Measurements from ENCODE around the gene PPARA. TPM values are rescaled to one million over a fixed set of nuclear protein-coding genes. Genes with fewer than 3 reads are reported as not detected.

The PPARA gene
- total and polyA plus RNA-seq, 2 donors (not counting 1 experiment from before 2014, with no cell fraction given), result 4.1 to 29.8 TPM

DNA sequence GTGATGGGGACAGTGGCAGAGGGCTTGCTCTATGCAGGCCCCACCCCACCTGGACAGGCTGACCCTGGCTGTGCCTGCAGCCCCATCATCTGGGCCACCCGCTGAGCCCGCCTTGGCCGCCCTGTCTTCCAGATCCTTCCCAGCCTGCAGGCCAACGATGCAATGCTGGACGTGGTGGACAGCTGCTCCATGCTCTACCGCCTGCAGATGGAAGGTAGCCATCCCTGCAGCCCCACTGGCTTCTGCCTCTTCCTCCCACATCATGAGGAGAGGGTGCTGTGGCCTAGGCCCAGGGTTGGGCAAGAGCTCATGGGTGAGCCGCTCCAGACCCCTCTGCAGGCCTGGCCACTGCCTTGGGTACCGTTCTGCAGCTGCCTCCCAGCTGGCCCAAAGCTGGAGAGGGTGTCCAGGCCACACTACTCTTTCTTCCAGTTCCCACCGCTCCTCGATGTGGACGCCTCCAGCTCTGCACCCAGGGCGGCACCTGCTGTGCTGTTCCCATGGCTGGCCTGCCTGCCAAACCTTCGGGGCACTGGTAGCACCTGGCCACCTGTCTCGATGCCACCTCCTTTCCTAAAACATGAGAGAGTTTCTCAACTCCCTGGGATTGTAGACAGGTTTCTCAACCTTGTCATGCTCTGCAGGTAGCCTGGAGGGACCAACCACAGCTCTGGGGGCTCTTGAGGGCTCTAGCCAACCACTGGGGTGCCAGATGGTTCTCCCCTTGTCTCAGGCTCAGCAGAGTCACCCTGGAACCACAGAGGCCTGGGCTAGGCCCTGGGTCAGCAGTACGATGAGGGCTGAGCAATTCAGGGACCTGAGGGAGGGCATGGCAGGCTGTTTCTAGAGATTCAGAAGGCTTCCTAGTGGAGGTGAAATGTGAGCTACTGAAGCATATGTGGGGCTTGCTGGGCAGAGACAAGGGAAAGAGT, 136.9 kb downstream of the PPARA start:
- H3K27me3 Mint-ChIP-seq, result no peaks in the 10 kb centered on the region
- no peaks in the 10 kb centered on the region for H4K20me1 ChIP-seq (ENCODE audit: control insufficient read depth, insufficient read depth, low read length, poor library complexity, severe bottlenecking)
- H3K79me2 ChIP-seq (ENCODE audit: control insufficient read depth, insufficient read depth, low read length), result no peaks in the 10 kb centered on the region
- ChIA-PET POLR2A (interaction anchor here (1.2 kb wide), 1 partner anchor 9 kb away, joined by 4 read pairs; the partner anchor contains the start of gene GTSE1), CTCF (interaction anchor here (1.7 kb wide), 1 partner anchor 281 kb away, joined by 5 read pairs; no protein-coding TSS in a partner anchor)
- peak overlapping the region; percentile 81 for H3K4me3 Mint-ChIP-seq
- H2AFZ ChIP-seq (ENCODE audit: insufficient read depth, low read depth, low read length, poor library complexity, severe bottlenecking), result peak overlapping the region; percentile 58
- H3K27ac Mint-ChIP-seq, result peak overlapping the region; percentile 88
- H3K4me2 ChIP-seq (replicated peaks; ENCODE audit: low read depth, low read length, poor library complexity, severe bottlenecking), result peak overlapping the region; percentile 75
- H3K27me3 ChIP-seq (replicated peaks in 1 of 4; ENCODE audit: control extremely low read depth in 1 of 4, control insufficient read depth in 3 of 4, insufficient read depth in 4 of 4, low read length in 3 of 4), result no peaks in the 10 kb centered on the region
- ATAC-seq (ENCODE audit: low read depth) (no peak), DNase-seq (no peak)
- peaks cover 26 to 41% of the 10 kb centered on the region in 2 donors for H3K4me1 ChIP-seq (ENCODE audit: control insufficient read depth in 2 of 2, insufficient read depth in 2 of 2, low read length in 2 of 2)
- H3K9ac ChIP-seq (ENCODE audit: low read length), result peak overlapping the region; percentile 58
- TF ChIP-seq, protein P1, sequence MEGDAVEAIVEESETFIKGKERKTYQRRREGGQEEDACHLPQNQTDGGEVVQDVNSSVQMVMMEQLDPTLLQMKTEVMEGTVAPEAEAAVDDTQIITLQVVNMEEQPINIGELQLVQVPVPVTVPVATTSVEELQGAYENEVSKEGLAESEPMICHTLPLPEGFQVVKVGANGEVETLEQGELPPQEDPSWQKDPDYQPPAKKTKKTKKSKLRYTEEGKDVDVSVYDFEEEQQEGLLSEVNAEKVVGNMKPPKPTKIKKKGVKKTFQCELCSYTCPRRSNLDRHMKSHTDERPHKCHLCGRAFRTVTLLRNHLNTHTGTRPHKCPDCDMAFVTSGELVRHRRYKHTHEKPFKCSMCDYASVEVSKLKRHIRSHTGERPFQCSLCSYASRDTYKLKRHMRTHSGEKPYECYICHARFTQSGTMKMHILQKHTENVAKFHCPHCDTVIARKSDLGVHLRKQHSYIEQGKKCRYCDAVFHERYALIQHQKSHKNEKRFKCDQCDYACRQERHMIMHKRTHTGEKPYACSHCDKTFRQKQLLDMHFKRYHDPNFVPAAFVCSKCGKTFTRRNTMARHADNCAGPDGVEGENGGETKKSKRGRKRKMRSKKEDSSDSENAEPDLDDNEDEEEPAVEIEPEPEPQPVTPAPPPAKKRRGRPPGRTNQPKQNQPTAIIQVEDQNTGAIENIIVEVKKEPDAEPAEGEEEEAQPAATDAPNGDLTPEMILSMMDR (IDR thresholded peaks at IDR 0.05), result no peak
- no peak for TF ChIP-seq EZH2 (IDR thresholded peaks at IDR 0.05; ENCODE audit: borderline replicate concordance, insufficient read depth, low read depth, low read length, poor library complexity, severe bottlenecking)
- H3K4me3 ChIP-seq (ENCODE audit: control extremely low read depth in 1 of 5, extremely low read depth in 1 of 5, insufficient read depth in 1 of 5, low read depth in 2 of 5, low read length in 4 of 5), result peak overlapping the region in 3 of 5 experiments; percentile 32 to 53 (median 45)
- intact Hi-C loops (cut with micrococcal nuclease), result no loop called here
- H3K27ac ChIP-seq (ENCODE audit: low read length in 2 of 2), result peak overlapping the region; percentile 33 to 70
- no peaks in the 10 kb centered on the region for H3K9me3 Mint-ChIP-seq (ENCODE audit: insufficient read depth)
- H3K4me1 Mint-ChIP-seq, result peaks cover 39% of the 10 kb centered on the region
- peaks cover 0 to 6% of the 10 kb centered on the region in 2 experiments for H3K36me3 ChIP-seq (replicated peaks in 1 of 2; ENCODE audit: control extremely low read depth in 1 of 2, control insufficient read depth in 1 of 2, extremely low read depth in 1 of 2, insufficient read depth in 2 of 2, low read length in 1 of 2)
- WGBS (ENCODE audit: insufficient coverage), result 90% methylated on average over 15 of the region's 15 CpGs
- H3K9me3 ChIP-seq (ENCODE audit: control extremely low read depth in 1 of 3, control insufficient read depth in 2 of 3, insufficient read depth in 1 of 3, low read length in 2 of 3), result peaks cover 0 to 14% (median 0%) of the 10 kb centered on the region in 3 donors

Data from B cell (primary cell).